GM10266 (cell line): ENCODE results near the gene SLC2A11.

Experiments
- DNase-seq: peaks from one replicate; pipeline ENCODE4 v3.0.0; 2012; ENCODE audit errors: extremely low spot score
- TF ChIP-seq, protein P1 (sequence below): IDR thresholded peaks from 2 replicates; pipeline ENCODE4 v1.5.1; 2012; ENCODE audit warnings: mild to moderate bottlenecking, low read depth; ENCODE audit not compliant: control insufficient read depth, insufficient read depth; ENCODE audit errors: missing control alignments

SLC2A11 gene

DNA sequence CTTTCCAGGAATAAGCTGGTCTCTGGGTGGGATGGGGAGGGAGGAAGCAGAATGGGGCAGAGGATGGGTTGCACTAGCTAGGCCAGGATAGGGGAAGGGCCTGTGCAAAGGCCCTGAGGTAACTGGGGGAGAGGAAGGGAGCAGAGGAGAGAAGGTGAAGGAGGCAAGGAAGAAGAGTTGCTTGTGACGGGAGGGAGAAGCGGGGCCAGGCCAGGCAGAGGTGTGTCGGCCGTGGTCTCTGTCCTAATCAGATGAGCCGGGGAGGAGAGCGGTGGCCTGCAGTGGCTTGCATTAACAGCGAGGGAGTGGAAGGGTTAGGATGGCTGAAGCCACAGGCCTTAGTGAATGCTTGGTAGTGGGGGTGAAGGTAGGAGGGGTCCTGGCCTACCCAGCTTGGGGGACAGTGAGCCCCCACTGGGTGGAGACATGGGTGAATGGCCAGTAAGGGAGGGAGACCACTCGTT, 12.9 kb upstream of the SLC2A11 start:
- DNase-seq = no peak
- TF ChIP-seq, protein P1, sequence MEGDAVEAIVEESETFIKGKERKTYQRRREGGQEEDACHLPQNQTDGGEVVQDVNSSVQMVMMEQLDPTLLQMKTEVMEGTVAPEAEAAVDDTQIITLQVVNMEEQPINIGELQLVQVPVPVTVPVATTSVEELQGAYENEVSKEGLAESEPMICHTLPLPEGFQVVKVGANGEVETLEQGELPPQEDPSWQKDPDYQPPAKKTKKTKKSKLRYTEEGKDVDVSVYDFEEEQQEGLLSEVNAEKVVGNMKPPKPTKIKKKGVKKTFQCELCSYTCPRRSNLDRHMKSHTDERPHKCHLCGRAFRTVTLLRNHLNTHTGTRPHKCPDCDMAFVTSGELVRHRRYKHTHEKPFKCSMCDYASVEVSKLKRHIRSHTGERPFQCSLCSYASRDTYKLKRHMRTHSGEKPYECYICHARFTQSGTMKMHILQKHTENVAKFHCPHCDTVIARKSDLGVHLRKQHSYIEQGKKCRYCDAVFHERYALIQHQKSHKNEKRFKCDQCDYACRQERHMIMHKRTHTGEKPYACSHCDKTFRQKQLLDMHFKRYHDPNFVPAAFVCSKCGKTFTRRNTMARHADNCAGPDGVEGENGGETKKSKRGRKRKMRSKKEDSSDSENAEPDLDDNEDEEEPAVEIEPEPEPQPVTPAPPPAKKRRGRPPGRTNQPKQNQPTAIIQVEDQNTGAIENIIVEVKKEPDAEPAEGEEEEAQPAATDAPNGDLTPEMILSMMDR = no peak

DNA sequence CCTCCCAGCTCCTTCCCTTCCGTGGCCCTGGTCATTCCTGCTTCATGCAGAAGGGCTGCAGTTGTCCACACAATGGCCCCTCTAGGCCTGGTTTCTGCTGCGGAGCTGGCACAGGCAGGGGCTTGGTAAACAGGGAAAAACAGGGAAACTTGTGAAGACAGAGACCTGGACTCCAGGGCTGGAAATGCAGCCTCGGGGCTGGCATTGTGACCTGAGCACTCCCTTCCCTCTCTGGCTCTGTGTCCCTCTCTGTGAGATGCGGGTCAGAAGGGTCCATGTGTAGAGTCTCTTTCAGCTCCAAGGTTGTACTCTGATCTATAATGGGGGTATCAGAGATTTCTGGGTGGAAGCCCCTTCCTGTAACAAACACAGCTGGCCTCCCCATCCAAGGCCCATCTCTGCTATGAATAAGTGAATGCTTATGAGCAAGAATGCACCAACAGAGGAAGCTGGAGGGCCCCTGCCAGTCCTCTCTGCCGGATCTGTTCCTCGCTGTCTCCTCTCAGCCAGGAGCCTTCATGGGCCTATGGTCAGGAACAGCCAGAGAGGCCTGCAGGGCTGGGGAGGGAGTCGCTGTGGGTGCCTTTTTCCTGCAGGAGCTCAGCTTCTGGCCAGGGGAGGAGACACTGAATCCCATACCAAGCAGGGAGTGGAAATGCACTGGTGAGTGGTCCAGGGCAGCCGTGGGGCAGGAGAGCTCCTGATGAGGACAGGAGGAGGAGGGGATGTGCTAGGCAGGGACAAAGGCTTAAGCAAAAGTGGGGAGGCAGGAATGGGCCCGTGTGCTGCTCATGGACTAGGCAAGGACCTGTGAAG, 12.2 kb upstream of the SLC2A11 start:
- TF ChIP-seq, protein P1 = no peak

DNA sequence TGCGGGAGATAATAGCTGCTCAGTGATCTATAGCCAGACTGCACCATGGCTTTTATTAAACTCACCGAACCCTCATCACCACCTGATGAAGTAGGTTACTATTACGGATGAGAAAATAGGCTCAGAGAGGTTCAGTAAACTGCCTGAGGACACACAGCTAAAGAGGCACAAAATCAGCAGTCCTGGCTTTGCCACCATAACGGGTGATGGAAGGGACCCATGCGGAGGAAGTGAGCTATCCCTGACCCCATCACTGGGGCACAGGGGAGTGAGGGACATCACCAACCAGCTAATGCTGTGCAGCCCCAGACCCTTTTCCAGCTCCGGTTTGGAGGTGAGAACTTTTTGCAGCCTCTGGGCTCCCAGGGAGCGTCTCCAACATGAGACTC, 11.6 kb upstream of the SLC2A11 start:
- TF ChIP-seq, protein P1 = no peak
- no peak for DNase-seq

More for the DNA sequence above, 12.2 kb upstream of the SLC2A11 start:
- DNase-seq = no peak

DNA sequence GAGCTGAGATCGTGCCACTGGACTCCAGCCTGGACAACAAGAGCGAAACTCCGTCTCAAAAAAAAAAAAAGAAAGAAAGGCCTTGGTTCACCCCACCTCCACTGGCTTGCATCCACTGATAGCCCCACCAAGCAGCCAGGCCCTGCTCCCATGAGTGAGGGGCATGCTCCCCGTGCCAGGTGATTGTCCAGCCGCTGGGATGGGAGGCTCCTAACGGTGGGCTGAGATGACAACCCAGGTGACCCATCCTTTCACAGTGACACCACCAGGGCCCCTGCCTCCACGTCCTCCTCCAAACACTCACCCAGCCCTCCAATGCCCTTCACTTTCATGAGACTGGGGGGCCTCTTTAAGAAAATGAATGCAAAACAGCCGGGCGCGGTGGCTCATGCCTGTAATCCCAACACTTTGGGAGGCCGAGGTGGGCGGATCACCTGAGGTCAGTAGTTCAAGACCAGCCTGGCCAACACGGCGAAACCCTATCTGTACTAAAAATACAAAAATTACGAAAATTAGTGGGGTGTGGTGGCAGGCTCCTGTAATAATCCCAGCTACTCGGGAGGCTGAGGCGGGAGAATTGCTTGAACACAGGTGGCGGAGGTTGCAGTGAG, 10.3 kb upstream of the SLC2A11 start:
- no peak for DNase-seq
- TF ChIP-seq, protein P1 = no peak

DNA sequence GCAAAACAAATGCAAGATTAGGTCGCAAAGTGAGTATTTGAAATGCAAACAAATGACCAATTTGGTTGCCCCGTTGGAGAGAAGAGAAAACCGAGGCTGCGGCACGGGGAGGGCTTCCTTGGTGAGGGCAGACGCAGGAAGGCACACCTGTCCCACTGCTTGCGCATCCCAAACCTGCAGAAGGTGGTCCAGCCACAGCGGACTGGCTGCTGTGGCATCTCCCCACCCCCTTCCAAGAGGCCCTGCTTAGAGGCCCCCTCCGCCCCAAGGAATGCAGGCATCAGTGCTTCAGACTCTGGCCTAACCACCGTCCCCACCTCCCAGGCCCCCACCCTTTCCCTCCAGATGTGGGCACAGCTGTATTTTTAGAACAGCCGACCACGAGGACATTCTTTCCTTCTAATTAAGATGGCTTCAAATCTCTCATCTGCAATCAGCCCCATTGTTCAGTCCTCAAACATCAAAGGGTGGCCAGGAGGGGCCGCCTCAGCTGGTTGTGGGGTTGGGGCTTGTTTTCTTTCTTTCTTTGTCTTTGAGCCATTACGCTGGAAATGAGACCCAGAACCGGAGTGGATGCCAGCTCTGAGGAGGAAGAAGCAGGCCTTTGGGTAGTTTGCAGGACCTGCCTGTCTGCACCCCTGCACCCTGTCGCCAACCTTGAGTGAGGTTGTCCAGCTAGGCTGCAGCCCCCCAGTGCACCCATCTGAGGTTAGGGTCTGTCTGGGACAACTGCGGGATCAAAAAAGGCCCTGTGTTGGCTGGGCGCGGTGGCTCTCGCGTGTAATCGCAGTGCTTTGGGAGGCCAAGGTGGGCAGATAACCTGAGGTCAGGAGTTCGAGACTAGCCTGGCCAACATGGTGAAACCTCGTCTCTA, 9.4 kb upstream of the SLC2A11 start:
- TF ChIP-seq, protein P1 = no peak
- no peak for DNase-seq

DNA sequence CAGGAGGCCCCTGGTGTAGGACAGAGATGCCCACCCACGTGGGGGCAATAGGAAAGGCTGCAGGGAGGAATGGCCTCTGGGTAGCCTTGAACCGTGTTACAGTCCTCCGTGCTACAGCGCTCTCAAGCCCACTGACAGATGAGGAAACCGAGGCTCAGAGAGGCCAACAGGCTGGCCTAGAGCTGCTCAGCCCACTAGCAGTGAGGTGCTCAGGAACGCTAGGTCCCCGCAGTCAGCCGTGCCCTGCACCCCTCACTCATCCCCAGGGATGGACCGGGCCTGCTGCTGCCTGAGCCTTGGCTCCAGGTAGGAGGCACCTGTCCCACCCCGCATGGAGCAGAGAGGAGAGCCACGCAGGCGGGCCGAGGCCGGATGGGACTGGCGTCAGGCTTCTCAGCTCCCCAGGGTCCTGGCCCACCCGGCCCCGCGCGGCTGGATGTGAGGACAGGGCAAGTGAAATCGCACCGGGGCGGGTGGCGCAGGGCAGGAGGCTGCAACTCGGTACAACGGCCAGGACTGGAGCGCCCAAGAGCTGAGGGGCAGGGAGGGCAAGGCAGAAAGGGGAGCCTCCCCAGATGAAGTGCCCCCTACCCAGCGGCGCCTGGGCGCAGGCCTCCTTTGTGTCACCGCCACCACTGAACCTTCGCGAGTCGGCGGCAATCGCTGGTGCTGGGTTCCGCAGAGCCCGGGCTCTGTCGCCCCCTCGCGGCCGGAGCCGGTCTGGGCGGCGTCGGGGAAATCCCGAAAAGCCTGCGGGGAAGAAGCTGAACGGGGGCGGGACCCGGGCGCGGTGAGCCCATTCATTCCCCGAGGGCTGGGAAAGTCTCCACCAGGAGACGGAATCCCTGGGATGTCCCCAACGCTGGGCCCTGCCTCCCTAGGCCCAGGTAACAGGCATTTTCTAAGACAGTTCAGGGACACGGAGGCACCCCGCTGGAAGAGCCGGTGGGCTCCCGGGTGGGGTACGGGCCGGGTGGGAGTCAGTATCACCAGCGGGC, 8.4 kb upstream of the SLC2A11 start:
- TF ChIP-seq, protein P1 = peak; percentile 96
- peak; percentile 89 for DNase-seq
